HG03469 (cell line): Measurements from ENCODE around the gene ENTR1.
"Not testable (repeated sequence)": the region's sequence is repeated elsewhere in the genome, so short reads cannot be mapped to it uniquely, and the experiment has no call there.

ENCODE experiments used
- ATAC-seq: cut with Tn5 transposase; IDR thresholded peaks from one replicate; pipeline ENCODE4 v1.9.1; 2021; ENCODE audit warnings: mild to moderate bottlenecking, moderate library complexity, moderate number of reproducible peaks; ENCODE audit not compliant: unreplicated experiment

ENTR1 gene

DNA sequence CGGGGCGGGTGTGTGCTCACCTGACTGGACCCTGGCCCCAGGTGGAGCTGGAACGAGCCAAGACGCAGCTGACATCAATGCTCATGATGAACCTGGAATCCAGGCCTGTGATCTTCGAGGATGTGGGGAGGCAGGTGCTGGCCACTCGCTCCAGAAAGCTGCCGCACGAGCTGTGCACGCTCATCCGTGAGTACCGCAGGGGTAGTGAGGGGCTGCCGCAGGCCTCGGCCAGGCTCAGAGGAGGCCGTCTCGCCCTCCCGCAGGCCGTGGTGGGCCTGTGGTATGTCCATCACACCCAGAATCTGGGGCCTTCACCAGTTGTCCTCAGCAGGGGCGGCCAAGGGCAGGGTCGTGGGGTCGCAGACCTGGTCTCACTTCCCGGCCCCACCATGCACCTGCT lies 11.4 kb upstream of the ENTR1 start:
- ATAC-seq = no peak

DNA sequence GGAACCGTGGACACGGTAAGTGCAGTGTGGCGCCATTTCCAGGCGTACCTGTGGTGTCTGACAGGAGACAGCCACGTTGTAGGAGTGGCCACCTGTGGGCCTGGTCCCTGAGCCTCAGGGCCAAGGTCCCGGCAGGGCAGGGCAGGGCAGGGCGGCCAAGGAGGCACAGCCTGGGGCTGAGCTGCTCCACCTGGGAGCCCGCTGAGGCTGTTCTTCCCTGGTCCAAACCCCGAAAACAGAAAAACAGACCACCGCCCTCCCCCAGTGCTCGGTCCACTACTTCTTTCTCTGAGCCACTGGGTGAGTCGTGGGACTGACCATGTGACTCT lies 8.6 kb upstream of the ENTR1 start:
- ATAC-seq = no peak

DNA sequence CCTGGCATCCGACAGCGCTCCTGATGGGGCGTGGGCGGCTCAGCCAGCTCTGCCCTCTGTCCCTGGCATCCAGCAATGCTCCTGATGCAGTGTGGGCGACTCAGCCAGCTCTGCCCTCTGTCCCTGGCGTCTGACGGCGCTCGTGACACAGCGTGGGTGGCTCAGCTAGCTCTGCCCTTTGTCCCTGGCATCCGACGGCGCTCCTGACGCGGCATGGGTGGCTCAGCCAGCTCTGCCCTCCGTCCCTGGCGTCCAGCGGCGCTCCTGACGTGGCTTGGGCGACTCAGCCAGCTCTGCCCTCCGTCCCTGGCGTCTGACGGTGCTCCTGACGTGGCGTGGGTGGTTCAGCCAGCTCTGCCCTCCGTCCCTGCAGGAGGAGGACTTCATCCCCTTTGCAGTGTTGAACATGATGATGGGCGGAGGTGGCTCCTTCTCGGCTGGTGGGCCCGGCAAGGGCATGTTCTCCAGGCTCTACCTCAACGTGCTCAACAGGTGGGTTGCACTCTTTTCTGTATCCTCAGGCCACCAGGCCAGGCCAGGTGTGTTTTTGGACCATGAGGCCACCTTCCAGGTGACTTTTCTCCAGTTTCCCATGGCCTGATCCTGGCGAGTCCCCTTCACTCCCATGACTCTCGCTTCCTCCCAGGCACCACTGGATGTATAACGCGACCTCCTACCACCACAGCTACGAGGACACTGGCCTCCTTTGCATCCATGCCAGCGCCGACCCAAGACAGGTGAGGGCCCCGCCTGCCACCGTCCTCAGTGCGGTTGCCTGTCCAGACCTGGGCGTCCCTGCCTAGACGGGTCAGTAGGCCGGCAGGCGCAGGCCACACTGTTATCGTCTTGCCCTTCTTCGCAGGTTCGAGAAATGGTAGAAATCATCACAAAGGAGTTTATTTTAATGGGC lies 8.0 kb upstream of the ENTR1 start:
- no peak for ATAC-seq

DNA sequence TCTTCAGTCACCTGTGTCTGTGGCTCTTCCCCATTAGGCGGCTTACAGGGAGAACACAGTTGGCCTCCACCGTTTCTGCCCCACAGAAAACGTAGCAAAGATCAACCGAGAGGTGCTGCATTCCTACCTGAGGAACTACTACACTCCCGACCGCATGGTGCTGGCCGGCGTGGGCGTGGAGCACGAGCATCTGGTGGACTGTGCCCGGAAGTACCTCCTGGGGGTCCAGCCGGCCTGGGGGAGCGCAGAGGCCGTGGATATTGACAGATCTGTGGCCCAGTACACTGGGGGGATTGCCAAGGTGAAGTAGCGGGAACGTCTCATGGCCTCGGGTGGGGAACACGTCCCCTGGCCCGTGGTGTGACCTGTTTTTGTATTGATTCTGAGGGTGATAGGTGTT lies 6.5 kb upstream of the ENTR1 start:
- no peak for ATAC-seq

- ATAC-seq = no peak
Observed at GRCh38 chr9:136416427-136416826, 6.0 kb upstream of the ENTR1 start.

DNA sequence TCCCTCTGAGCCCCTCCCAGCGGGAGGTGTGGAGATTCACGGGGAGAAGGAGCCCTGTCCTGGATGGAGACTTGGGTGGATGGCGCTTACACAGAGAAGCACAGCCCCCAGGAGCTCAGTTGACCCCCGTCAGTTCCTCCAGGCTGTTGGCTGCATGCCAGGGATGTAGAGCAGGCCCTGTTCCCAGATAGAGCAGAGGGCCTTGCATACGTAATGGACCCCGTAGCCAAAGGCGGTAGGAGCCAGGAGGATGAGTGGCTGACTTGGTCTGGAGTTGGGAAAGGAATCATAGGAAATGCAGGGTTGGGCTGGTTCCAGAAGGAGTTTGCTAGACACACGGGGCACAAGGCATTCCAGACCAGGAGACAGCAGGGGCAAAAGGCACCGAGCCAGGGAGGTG lies 2.5 kb upstream of the ENTR1 start:
- ATAC-seq = no peak

DNA sequence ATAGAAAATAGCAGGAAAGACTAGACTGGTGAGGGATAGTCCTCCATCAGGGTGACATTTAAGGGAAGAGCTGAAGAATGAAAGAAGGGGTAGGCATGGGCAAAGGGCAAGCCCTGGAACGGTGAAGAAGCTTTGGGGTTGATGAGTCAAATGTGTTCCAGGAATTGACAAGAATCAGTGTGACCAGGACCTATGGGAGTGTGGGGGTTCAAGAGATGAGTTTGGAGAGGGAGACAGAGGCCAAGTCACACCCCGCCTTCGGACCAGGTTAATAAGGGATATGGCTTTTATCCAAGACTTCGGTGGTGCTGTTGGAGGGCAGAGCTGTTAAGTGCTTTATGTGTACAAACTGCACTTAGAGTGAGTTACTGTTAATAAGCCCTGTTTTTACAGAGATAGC lies 964 bp upstream of the ENTR1 start:
- no peak for ATAC-seq

- no peak for ATAC-seq
Observed at GRCh38 chr9:136409557-136410455, 608 bp downstream of the ENTR1 start.

DNA sequence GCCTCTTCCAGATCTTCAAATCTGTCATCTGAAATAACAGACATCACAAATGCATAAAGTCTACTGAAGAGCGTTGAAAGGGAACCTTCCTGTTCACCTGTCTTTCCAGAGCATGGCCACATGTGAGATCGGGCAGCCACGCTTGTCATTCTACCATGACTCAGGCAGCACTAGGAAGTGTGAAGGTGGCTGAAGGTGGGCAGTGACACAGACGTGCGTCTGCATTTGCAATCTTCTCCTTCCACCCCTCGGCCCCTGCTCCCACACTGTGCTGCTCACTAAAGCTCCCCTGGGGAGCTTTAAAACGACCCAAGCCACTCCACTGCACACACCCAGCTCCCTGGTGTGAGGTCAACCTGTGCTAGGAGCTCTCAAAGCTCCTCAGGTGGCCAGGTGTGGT lies 2.5 kb downstream of the ENTR1 start:
- no peak for ATAC-seq

GRCh38 chr9:136407061-136407460 lies 3.4 kb downstream of the ENTR1 start:
- not testable (repeated sequence) for ATAC-seq

- ATAC-seq = not testable (repeated sequence)
Observed at GRCh38 chr9:136405904-136406303, 4.5 kb downstream of the ENTR1 start.

DNA sequence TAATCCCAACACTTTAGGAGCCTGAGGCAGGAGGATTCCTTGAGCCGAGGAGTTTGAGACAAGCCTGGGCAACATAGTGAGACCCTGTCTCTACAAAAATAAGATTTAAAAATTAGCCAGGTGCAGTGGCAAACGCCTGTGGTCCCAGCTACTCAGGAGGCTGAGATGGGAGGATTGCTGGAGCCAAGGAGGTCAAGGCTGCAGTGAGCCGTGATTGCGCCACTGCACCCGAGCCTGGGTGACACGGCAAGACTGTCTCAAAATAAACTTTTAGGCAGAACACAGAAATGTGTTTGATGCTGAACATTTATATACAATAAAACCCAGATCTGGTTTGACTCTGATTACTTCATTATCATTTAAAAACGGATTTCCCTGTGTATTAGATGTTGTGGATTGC lies 4.9 kb downstream of the ENTR1 start:
- no peak for ATAC-seq

GRCh38 chr9:136404801-136405136 lies 5.6 kb downstream of the ENTR1 start:
- no peak for ATAC-seq

DNA sequence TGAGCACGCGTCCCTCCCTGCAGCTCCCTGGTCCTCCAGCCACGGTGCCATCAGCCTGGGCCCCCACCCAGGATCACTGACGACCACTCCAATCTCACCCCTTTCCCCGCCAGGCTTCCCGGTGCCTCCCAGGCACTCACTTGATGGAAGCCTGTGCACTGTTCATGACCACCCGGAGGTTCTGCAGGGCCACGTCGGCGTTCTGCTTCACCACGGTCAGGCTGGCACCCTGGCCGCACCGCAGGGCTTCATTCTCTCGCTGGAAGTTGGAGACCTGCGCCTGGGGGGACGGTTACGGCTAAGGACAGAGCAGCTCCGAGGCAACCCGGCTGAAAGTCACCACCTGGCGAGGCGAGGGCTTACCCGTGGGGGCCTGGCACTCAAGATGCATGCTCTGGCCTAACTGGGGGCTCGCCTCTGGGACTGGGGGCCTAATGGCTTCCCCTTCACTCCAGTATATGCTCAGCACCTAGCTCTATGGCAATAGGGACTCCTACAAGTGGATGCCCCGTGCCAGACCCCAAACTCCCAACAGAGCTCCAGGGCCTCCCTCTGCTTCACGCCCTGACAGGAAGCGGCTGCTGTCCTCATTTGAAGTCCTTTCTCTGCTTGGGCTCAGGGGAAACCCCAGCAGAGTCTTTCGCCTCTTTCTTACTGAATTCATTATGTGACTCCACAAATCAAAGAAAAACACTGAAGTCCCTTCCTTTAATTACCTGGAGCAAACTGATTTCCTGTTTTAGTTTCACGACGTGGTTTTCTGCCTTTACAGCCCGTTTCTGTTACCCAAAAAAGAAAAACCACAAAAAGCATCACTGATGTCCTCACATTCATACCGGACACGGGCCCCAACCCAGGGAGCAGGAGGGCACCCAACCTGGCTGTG lies 6.3 kb downstream of the ENTR1 start:
- no peak for ATAC-seq

DNA sequence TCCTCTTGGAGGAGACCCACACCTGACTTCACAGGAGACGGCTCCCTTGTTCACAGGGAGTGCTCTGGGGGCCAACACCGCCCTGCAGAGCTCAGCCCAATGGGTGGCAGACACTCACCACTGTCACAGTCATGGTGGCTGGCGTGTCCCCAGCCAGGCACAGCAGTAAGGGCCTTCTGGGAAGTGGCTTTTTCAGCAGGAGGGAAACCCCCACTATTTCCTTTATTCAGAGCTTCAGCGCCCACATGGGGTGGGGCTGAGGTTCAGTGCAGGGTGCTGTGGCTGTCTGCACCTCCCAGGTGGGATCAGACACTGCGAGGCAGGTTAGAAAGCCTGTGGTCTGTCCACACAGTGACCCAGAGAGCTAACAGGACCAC lies 6.9 kb downstream of the ENTR1 start:
- ATAC-seq = no peak

DNA sequence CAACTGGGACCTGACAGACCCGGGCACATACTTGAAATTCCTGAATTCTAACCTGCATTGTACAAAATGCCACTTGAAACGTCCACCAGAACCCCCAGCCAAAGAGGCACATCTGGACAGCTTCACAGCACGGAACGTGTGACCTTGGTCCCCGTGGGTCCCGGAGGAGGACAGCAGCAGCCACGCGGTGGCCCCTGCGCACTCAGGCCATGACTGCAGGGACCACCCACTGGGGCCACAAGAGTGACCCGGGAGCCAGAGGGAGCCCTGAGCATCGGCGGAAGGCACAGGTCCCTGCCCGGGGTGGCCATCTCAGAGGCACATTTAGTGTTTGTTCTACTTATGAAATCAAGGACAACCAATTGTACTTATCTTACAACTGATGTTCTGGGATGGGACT lies 8.3 kb downstream of the ENTR1 start:
- no peak for ATAC-seq

- no peak for ATAC-seq
Observed at GRCh38 chr9:136401173-136401922, 9.1 kb downstream of the ENTR1 start.

- peak; percentile 41 for ATAC-seq
Observed at GRCh38 chr9:136400038-136400834, 10.2 kb downstream of the ENTR1 start, which contains the start of gene SNAPC4. Gene SNAPC4, minus strand, starts transcription at chr9:136400170. Its CDS starts 1,742 bp downstream, at chr9:136398428.
